Measurements from ENCODE around the gene CLK1.
"Not testable (repeated sequence)": the region's sequence is repeated elsewhere in the genome, so short reads cannot be mapped to it uniquely, and the experiment has no call there.

The CLK1 gene

GRCh38 chr2:200864176-200865034 lies at the start of gene CLK1:
Gene CLK1 (minus strand): TSS chr2:200864658. CDS start chr2:200861862, 2,796 bp downstream.
- Mint-ChIP-seq H3K4me3 (peak within 1 kb of the TSS; percentile 95), H3K27me3 (no peaks in the 10 kb centered on the region), H3K4me1 (peaks cover 30% of the 10 kb centered on the region), H3K9me3 (no peaks in the 10 kb centered on the region), H3K36me3 (peaks cover 26% of the 10 kb centered on the region), H3K27ac (peak within 1 kb of the TSS; percentile 97)
- DNase-seq (ENCODE audit: low spot score in 2 of 2) (peak; percentile 90), ATAC-seq (ENCODE audit: low read depth) (peak; percentile 79)

- ATAC-seq (ENCODE audit: low read depth) (no peak), DNase-seq (ENCODE audit: low spot score in 2 of 2) (no peak)
- Mint-ChIP-seq H3K27me3 (no peaks in the 10 kb centered on the region), H3K9me3 (no peaks in the 10 kb centered on the region), H3K4me3 (no peak overlapping the region), H3K36me3 (peaks cover 23% of the 10 kb centered on the region), H3K27ac (peak overlapping the region; percentile 62), H3K4me1 (no peaks in the 10 kb centered on the region)
Observed at GRCh38 chr2:200913654-200914053, 49.2 kb upstream of the CLK1 start.

- H3K36me3 Mint-ChIP-seq: peaks cover 21% of the 10 kb centered on the region
- H3K4me1 Mint-ChIP-seq: no peaks in the 10 kb centered on the region
- H3K9me3 Mint-ChIP-seq: no peaks in the 10 kb centered on the region
- DNase-seq (ENCODE audit: low spot score in 2 of 2): no peak
- no peaks in the 10 kb centered on the region for H3K27me3 Mint-ChIP-seq
- no peak overlapping the region for H3K27ac Mint-ChIP-seq
- ATAC-seq (ENCODE audit: low read depth): no peak
- no peak overlapping the region for H3K4me3 Mint-ChIP-seq
Observed at GRCh38 chr2:200909958-200910357, 45.5 kb upstream of the CLK1 start.

GRCh38 chr2:200905618-200906296 lies 41.3 kb upstream of the CLK1 start:
- Mint-ChIP-seq H3K9me3 (no peaks in the 10 kb centered on the region), H3K4me1 (peaks cover 2% of the 10 kb centered on the region), H3K27me3 (no peaks in the 10 kb centered on the region), H3K4me3 (no peak overlapping the region), H3K27ac (no peak overlapping the region), H3K36me3 (peaks cover 11% of the 10 kb centered on the region)
- DNase-seq (ENCODE audit: low spot score in 2 of 2): peak in 1 of 2 donors; percentile 23
- ATAC-seq (ENCODE audit: low read depth): peak; percentile 45

- Mint-ChIP-seq H3K4me1 (peaks cover 2% of the 10 kb centered on the region), H3K27ac (no peak overlapping the region), H3K4me3 (no peak overlapping the region), H3K9me3 (no peaks in the 10 kb centered on the region), H3K27me3 (no peaks in the 10 kb centered on the region), H3K36me3 (peaks cover 25% of the 10 kb centered on the region)
- DNase-seq (ENCODE audit: low spot score in 2 of 2): peak; percentile 47 to 69
- ATAC-seq (ENCODE audit: low read depth): peak; percentile 100
Observed at GRCh38 chr2:200901459-200902072, 37.1 kb upstream of the CLK1 start.

- ATAC-seq (ENCODE audit: low read depth) (no peak), DNase-seq (ENCODE audit: low spot score in 2 of 2) (no peak)
- Mint-ChIP-seq H3K9me3 (no peaks in the 10 kb centered on the region), H3K4me3 (no peak overlapping the region), H3K36me3 (peaks cover 28% of the 10 kb centered on the region), H3K4me1 (peaks cover 2% of the 10 kb centered on the region), H3K27me3 (no peaks in the 10 kb centered on the region), H3K27ac (no peak overlapping the region)
Observed at GRCh38 chr2:200899482-200899881, 35.0 kb upstream of the CLK1 start.

GRCh38 chr2:200888704-200889625 lies 24.5 kb upstream of the CLK1 start, which contains the start of the genes NIF3L1 and PPIL3:
Gene NIF3L1 (plus strand): TSS chr2:200889371. CDS start chr2:200891944, 2,573 bp downstream.
Gene PPIL3 (minus strand): TSS chr2:200889077. CDS start chr2:200887615, 1,462 bp downstream.
- peak; percentile 83 for ATAC-seq (ENCODE audit: low read depth)
- Mint-ChIP-seq H3K27ac (peak within 1 kb of the TSS; percentile 99), H3K9me3 (no peaks in the 10 kb centered on the region), H3K36me3 (peaks cover 8% of the 10 kb centered on the region), H3K4me3 (peak within 1 kb of the TSS; percentile 95), H3K27me3 (no peaks in the 10 kb centered on the region), H3K4me1 (peaks cover 22% of the 10 kb centered on the region)
- peak; percentile 91 to 92 for DNase-seq (ENCODE audit: low spot score in 2 of 2)

- not testable (repeated sequence) for H3K27me3 Mint-ChIP-seq; DNase-seq (ENCODE audit: low spot score in 2 of 2); ATAC-seq (ENCODE audit: low read depth); H3K27ac Mint-ChIP-seq; H3K4me3 Mint-ChIP-seq; H3K4me1 Mint-ChIP-seq; H3K9me3 Mint-ChIP-seq
- H3K36me3 Mint-ChIP-seq: peaks cover 16% of the 10 kb centered on the region
Observed at GRCh38 chr2:200881715-200882249, 17.3 kb upstream of the CLK1 start.

- Mint-ChIP-seq H3K36me3 (peaks cover 19% of the 10 kb centered on the region), H3K4me1 (peaks cover 4% of the 10 kb centered on the region), H3K27me3 (no peaks in the 10 kb centered on the region), H3K9me3 (no peaks in the 10 kb centered on the region), H3K4me3 (no peak overlapping the region), H3K27ac (peak overlapping the region; percentile 60)
- DNase-seq (ENCODE audit: low spot score in 2 of 2): no peak
- ATAC-seq (ENCODE audit: low read depth): no peak
Observed at GRCh38 chr2:200878289-200878880, 13.9 kb upstream of the CLK1 start.

GRCh38 chr2:200877443-200877842 lies 13.0 kb upstream of the CLK1 start:
- no peak overlapping the region for H3K27ac Mint-ChIP-seq
- H3K27me3 Mint-ChIP-seq: no peaks in the 10 kb centered on the region
- ATAC-seq (ENCODE audit: low read depth): no peak
- no peak for DNase-seq (ENCODE audit: low spot score in 2 of 2)
- no peaks in the 10 kb centered on the region for H3K9me3 Mint-ChIP-seq
- peaks cover 2% of the 10 kb centered on the region for H3K4me1 Mint-ChIP-seq
- H3K36me3 Mint-ChIP-seq: peaks cover 14% of the 10 kb centered on the region
- no peak overlapping the region for H3K4me3 Mint-ChIP-seq

GRCh38 chr2:200873560-200873959 lies 9.1 kb upstream of the CLK1 start:
- Mint-ChIP-seq H3K4me1 (peaks cover 2% of the 10 kb centered on the region), H3K4me3 (no peak overlapping the region), H3K36me3 (peaks cover 10% of the 10 kb centered on the region), H3K27ac (no peak overlapping the region), H3K27me3 (no peaks in the 10 kb centered on the region), H3K9me3 (no peaks in the 10 kb centered on the region)
- no peak for ATAC-seq (ENCODE audit: low read depth)
- no peak for DNase-seq (ENCODE audit: low spot score in 2 of 2)

GRCh38 chr2:200871151-200871550 lies 6.7 kb upstream of the CLK1 start:
- no peak overlapping the region for H3K27ac Mint-ChIP-seq
- ATAC-seq (ENCODE audit: low read depth) (no peak), DNase-seq (ENCODE audit: low spot score in 2 of 2) (no peak)
- peaks cover 3% of the 10 kb centered on the region for H3K4me1 Mint-ChIP-seq
- H3K36me3 Mint-ChIP-seq: peaks cover 8% of the 10 kb centered on the region
- H3K27me3 Mint-ChIP-seq: no peaks in the 10 kb centered on the region
- H3K4me3 Mint-ChIP-seq: no peak overlapping the region
- no peaks in the 10 kb centered on the region for H3K9me3 Mint-ChIP-seq

GRCh38 chr2:200869014-200869413 lies 4.6 kb upstream of the CLK1 start:
- no peak overlapping the region for H3K27ac Mint-ChIP-seq
- H3K27me3 Mint-ChIP-seq: no peaks in the 10 kb centered on the region
- ATAC-seq (ENCODE audit: low read depth) (no peak), DNase-seq (ENCODE audit: low spot score in 2 of 2) (no peak)
- H3K9me3 Mint-ChIP-seq: no peaks in the 10 kb centered on the region
- no peak overlapping the region for H3K4me3 Mint-ChIP-seq
- peaks cover 8% of the 10 kb centered on the region for H3K4me1 Mint-ChIP-seq
- peaks cover 2% of the 10 kb centered on the region for H3K36me3 Mint-ChIP-seq
